NCI-H2081 (cell line): ENCODE data around the gene MLX.
A peak's percentile ranks its signal among the peaks of the same experiment; 100 is the strongest.
"Not testable (repeated sequence)": the region's sequence is repeated elsewhere in the genome, so short reads cannot be mapped to it uniquely, and the experiment has no call there.

ENCODE experiments used
- DNase-seq, 2 experiments: peaks; one replicate each; lab custom pipeline; 2025; lab: John Stamatoyannopoulos, UW

MLX gene

DNA sequence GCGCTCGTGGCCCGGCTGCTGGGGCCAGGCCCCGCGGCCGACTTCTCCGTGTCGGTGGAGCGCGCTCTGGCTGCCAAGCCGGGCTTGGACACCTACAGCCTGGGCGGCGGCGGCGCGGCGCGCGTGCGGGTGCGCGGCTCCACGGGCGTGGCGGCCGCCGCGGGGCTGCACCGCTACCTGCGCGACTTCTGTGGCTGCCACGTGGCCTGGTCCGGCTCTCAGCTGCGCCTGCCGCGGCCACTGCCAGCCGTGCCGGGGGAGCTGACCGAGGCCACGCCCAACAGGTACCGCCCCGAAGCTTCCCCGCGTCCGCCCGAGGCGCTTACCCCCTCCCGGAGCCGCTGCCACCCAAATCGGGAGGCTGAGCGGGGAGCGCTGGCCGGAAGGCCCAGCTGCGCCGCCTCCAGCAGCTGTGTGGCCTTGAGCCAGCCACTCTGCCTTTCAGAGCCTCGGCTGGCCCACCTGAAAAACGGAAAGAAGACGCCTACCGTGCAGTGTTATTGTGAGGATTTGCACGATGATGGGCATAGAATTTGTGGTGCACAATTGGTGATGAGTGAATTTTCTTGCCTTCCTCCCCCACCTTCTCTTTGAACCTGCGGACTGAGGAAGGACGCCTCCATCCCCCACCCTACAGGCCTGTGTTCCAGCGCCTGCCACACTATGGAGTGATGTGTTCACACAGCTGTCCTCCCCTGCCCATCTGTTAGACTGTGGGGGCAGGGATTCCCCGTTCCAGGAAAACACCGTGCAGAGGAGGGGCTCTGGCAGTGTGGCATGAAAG, 30.3 kb upstream of the MLX start:
- DNase-seq: peak; percentile 95 to 96

DNA sequence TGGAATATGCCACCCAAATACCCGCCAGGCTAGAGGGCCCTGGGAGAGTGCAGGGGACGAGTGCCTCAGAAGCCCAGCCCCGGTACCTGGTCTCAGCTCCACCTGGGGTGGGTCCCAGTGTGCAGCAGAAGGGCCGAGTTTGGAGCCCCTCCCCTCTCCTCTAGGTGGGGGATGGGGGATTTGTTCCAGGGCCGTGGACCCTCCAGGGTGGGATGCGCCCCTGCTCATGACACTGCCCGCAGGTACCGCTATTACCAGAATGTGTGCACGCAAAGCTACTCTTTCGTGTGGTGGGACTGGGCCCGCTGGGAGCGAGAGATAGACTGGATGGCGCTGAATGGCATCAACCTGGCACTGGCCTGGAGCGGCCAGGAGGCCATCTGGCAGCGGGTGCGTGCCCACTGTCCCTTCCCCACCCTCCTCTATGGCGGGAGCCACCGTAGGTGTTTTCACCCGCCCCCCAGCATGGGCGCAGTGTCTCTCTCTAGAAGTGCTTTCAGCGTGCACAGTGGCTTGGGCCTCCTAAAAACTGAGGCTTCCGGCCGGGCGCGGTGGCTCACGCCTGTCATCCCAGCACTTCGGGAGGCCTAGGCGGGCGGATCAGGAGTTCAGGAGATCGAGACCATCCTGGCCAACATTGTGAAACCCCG, 29.6 kb upstream of the MLX start:
- no peak for DNase-seq

DNA sequence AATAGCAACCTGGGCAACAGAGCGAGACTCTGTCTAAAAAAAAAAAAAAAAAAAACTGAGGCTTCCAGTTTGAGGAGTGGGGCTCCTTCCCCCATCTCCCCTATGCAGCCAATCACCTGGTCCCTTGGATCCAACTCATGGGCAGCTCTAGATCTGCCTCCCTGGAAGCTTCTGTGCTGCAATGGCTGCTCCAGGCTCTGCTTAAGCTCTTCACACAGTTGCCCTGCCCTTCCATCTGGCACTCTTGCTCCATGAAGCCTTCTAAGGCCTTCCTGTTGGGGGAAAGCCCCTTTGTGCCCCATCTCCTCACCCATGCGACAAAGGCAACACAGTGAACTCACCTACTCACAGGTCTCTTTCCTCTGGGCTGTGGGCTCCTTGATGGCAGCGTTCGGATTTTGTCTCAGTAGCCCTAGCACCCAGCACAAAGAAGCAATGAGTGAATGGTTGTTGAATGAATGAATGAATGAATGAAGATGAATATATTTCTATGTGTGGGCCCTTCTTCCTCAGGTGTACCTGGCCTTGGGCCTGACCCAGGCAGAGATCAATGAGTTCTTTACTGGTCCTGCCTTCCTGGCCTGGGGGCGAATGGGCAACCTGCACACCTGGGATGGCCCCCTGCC, 29.0 kb upstream of the MLX start:
- DNase-seq: no peak

DNA sequence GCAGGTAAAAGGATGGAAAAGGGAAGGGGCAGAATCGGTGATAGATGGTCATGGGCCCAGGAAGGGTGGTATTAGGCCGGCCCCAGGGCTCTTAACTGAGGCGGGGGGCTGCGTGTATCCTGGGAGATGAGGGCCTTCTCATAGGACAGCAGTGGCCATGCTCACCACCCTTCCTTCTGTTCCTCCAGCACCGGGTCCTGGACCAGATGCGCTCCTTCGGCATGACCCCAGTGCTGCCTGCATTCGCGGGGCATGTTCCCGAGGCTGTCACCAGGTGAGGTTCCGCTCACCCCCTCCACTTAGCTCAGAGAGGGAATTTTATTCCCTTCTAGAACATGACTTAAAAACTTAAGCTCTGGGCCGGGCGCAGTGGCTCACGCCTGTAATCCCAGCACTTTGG, 28.4 kb upstream of the MLX start:
- DNase-seq: no peak

DNA sequence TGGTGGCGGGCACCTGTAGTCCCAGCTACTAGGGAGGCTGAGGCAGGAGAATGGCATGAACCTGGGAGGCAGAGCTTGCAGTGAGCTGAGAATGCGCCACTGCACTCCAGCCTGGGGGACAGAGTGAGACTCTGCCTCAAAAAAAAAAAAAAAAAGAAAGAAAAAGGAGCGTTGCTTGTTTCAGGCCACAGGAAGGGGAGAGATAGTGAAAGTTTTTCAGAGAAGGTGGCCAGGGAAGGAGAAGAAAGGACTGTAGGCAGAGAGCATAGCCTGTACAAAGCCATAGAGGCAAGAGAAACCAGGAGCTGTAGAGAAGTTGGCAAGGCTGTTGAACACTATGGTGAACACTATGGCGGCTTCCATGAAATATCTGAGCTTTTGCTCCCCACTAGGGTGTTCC, 26.3 kb upstream of the MLX start:
- DNase-seq: not testable (repeated sequence)

DNA sequence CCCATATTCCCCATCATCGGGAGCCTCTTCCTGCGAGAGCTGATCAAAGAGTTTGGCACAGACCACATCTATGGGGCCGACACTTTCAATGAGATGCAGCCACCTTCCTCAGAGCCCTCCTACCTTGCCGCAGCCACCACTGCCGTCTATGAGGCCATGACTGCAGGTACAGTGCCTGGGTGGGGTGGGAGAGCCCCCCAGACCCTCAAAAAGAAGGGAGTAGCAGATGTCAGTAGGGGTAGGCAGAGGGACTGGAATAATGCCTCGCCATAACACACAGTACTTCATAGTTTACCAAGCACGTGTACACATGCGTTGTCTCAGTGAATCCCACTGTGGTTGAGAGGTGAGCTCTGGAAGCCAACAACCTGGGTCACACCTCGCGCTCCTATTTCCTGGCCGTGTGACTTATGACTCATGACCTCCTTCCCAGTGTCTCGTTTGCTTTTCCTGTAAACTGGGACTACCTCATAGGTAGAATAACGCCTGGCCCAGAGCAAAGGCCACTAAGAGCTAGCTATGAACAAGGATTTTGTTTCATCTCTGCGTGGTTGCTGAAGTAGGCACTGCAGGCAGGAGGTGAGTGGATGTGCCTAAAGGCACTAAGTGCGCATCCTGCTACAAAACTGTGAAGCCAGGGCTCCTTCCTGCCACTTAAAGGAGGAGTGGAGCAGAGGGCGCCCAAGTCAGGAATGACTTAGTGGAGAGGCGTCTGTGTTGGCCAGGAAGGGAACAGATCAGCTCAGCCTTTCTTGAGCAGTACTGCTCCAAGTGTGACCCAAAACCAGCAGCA, 25.7 kb upstream of the MLX start:
- DNase-seq: no peak

DNA sequence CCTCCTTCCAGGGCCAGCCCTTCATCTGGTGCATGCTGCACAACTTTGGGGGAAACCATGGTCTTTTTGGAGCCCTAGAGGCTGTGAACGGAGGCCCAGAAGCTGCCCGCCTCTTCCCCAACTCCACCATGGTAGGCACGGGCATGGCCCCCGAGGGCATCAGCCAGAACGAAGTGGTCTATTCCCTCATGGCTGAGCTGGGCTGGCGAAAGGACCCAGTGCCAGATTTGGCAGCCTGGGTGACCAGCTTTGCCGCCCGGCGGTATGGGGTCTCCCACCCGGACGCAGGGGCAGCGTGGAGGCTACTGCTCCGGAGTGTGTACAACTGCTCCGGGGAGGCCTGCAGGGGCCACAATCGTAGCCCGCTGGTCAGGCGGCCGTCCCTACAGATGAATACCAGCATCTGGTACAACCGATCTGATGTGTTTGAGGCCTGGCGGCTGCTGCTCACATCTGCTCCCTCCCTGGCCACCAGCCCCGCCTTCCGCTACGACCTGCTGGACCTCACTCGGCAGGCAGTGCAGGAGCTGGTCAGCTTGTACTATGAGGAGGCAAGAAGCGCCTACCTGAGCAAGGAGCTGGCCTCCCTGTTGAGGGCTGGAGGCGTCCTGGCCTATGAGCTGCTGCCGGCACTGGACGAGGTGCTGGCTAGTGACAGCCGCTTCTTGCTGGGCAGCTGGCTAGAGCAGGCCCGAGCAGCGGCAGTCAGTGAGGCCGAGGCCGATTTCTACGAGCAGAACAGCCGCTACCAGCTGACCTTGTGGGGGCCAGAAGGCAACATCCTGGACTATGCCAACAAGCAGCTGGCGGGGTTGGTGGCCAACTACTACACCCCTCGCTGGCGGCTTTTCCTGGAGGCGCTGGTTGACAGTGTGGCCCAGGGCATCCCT, 23.5 kb upstream of the MLX start:
- no peak for DNase-seq

DNA sequence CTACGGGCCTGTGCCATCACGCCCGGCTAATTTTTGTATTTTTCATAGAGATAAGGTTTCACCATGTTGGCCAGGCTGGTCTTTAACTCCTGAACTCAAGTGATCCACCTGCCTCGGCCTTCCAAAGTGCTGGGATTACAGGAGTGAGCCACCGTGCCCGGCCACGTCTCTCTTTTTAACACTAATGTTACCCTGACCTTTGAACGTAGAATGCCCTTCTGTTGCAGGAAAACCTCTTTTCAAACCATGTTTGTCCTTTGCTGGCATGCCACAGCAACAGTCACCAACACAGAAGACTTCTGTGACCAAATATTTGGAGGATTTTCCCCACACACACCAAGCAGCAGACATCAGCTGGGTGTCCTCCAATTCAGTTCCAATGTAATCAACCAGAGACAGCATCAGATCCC, 22.0 kb upstream of the MLX start:
- no peak for DNase-seq

DNA sequence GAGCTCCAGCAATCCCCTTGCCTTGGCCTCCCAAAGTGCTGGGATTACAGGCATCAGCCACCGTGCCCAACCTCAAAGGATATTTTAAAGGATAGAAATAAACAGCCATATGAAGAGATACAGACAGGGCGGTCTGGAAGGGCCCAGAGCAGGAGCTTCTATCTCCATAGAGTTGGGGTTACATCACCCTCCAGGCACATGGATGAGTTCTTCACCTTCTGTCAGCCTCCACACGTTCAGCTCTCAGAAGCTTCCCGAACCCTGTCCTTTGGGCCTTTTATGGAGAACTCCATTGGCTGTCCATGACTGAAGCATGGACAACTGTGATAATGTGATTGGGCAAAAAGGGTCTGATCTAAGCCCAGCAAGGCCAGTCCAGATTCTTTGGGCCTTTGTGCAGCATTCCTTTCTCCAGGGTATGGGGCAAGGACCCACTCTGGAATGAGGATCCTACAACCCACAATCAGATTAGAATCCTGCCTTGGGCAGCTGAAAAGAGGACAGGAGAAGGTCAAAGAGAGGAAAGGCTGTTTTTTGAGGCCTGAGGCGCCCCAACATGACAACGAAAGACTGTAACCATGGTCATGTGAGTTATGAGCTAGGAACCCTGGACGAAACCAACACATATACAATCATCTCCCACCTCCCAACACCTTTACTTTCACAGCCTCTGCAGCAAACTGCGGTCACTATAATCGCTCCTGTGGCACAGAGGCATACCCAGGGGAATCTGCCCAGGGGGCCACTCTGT, 21.0 kb upstream of the MLX start:
- DNase-seq: not testable (repeated sequence)

DNA sequence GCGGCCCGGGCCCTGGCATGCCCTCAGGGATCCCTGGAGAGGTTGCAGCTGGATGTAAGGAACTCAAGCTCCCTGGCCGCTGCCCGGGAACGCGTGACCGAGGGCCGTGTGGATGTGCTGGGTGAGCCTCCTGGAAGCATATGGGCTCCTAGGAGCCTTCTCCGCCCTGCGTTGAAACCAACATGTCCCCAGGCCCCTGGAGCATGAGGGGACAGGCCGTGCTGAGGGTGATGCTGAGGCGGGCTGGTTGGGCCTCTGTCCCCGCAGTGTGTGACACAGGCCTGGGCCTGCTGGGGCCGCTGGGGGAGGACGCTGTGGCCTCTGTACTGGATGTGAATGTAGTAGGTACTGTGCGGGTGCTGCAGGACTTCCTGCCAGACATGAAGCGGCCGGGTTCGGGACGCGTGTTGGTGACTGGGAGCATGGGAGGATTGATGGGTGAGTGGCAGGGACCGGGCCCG, 19.9 kb upstream of the MLX start:
- DNase-seq: no peak

DNA sequence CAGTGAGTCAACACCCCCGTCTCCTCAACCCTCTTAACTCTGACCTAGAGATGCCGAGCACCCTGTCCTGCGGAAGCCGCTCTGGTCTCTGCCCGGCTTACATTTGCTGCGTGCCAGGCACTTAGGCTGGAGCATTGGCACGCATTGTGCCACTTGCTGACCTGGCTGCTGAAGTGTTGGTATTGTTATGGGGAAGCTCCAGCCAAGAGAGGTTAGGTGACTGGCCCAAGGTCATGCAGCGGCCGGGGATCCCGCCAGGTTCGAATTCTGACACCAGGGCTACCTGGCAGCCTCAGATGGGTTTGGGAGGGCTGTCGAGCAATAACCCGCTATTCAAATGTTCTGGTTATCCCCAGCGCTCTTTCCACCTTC, 19.2 kb upstream of the MLX start:
- DNase-seq: no peak

DNA sequence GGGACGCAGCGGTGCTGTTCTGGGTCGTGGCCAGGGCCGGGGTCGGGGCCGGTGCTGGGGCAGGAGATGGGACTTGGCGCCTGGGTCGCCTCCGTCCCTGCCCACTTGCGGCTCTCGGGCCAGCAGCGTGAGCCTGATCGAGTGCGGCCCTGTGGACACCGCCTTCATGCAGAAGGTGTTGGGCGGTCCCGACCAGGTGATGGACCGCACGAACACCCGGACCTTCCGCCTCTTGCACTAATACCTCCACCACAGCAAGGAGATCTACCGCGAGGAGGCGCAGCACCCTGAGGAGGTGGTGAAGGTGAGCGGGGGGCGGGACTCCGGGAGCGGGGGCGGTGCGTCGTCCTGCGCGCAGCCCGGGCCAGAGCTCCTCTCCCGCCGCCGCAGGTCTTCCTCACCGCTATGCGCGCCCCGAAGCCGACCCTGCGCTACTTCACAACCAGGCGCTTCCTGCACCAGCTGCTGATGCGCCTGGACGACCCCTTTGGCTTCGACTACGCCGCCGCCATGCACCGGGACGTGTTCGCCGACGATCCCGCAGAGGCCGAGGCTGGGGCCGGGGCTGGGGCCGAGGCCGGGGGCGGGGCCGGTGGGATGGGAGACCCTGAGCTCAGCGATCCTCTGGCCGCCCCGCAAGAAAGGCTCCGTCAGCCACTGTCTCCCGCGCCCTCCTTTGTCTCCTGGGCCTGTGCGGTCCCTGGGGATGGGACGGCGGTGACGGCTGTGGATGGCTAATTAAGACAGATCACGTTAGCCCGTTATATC, 18.6 kb upstream of the MLX start:
- DNase-seq: peak; percentile 80 to 85

DNA sequence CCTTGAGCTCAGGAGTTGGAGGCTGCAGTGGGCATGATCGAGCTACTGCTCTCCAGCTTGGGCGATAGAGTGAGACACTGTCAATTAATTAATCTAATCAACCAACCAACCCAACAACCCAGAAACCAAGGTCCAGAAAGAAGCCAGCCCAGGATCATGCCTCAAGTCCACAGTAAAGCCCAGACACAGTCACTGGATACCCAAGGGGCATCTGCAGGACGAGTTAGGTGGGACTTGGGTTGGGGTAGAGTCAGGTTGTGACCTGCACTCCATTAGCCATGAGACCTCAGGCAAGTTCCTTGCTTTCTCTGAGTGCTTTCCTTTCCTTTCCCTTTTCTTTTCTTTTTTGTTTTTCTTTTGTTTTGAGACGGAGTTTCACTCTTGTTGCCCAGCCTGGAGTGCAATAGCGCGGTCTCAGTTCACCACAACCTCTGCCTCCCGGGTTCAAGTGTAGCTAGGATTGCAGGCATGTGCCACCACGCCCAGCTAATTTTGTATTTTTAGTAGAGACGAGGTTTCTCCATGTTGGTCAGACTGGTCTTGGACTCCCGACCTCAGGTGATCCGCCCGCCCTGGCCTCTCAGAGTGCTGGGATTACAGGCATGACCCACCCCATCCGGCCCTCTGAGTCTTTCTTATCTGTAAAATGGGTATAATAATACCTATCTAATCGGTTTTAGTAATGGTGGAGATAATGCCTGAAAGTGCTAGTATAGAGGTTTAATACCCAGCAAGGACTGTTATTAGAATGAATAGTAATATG, 17.7 kb upstream of the MLX start:
- no peak for DNase-seq

DNA sequence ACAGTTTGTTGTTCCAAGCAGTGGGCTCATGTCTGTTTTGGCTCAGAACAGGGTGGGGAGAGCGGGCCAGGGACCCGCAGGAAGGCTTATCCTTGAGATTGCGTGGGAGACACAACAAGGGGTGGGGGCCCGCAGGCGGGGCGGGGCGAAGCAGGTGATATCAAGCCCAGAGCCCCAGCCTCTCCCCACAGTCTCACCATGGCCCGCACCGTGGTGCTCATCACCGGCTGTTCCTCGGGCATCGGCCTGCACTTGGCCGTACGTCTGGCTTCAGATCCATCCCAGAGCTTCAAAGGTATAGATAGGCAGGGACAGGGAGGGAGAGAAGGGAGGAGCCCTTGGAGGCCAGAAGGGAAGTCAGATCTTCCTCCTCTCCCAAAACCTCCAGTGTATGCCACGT, 14.2 kb upstream of the MLX start, which contains the start of gene HSD17B1:
HSD17B1 (plus strand) TSS at position 188 of the 400 bp plus-strand sequence; CDS start at position 199, 11 bp downstream.
- not testable (repeated sequence) for DNase-seq

DNA sequence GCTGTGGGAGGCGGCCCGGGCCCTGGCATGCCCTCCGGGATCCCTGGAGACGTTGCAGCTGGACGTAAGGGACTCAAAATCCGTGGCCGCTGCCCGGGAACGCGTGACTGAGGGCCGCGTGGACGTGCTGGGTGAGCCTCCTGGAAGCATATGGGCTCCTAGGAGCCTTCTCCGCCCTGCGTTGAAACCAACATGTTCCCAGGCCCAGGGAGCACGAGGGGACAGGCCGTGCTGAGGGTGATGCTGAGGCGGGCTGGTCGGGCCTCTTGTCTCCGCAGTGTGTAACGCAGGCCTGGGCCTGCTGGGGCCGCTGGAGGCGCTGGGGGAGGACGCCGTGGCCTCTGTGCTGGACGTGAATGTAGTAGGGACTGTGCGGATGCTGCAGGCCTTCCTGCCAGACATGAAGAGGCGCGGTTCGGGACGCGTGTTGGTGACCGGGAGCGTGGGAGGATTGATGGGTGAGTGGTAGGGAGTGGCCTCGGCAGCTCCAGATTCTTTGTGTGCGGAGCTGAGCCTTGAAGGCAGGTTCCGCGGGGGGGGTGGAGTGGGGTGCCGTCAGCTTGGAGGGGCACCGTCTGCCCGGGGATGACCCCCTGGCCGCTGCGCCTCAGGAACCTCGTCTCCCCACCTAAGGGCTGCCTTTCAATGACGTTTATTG, 13.6 kb upstream of the MLX start:
- no peak for DNase-seq

DNA sequence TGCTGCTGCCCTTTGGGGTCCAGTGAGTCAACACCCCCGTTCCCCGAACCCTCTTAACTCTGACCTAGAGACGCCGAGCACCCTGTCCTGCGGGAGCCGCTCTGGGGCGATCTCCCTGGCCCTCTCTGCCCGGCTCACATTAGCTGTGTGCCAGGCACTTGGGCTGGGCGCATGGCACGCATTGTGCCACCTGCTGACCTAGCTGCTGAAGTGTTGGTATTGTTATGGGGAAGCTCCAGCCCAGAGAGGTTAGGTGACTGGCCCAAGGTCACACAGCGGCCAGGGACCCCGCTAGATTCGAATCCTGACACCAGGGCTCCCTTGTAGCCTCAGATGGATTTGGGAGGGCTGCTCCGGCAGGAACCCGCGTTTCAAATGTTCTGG, 13.0 kb upstream of the MLX start:
- DNase-seq: peak in 1 of 2 experiments; percentile 26

DNA sequence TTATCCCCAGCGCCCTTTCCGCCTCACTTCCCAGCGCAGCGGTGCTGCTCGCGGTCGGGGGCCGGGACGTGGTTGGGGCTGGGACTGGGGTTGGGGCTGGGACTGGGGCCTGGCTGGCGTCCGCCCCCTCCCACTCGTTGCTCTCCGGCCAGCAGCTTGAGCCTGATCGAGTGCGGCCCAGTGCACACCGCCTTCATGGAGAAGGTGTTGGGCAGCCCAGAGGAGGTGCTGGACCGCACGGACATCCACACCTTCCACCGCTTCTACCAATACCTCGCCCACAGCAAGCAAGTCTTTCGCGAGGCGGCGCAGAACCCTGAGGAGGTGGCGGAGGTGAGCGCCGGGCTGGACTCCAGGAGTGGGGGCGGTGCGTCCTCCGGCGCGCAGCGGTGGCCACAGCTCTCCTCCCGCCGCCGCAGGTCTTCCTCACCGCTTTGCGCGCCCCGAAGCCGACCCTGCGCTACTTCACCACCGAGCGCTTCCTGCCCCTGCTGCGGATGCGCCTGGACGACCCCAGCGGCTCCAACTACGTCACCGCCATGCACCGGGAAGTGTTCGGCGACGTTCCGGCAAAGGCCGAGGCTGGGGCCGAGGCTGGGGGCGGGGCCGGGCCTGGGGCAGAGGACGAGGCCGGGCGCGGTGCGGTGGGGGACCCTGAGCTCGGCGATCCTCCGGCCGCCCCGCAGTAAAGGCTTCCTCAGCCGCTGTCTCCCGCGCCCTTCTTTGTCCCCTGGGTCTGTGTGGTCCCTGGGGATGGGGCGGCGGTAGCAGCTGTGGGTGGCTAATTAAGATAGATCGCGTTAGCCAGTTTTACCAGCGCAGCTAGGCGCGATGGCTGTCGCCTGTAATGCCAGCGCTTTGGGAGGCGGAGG, 12.4 kb upstream of the MLX start:
- peak; percentile 76 to 88 for DNase-seq
